Ishikawa (cell line): ENCODE measurements around the gene FBXO9.

Experiments used
- CEBPB ChIP-seq: IDR thresholded peaks from 2 replicates; pipeline ENCODE4 v1.6.1; 2012
- CREB1 ChIP-seq: IDR thresholded peaks from 2 replicates; pipeline ENCODE4 v1.6.1; 2012; ENCODE audit warnings: low read depth
- EGR1 ChIP-seq: IDR thresholded peaks from 2 replicates; pipeline ENCODE4 v1.6.1; 2012
- EP300 ChIP-seq: IDR thresholded peaks from 2 replicates; pipeline ENCODE4 v1.6.1; 2012; ENCODE audit warnings: borderline replicate concordance
- FOXM1 ChIP-seq: IDR thresholded peaks from 2 replicates; pipeline ENCODE4 v1.6.1; 2012; ENCODE audit warnings: low read depth, borderline replicate concordance
- NFIC ChIP-seq: IDR thresholded peaks from 2 replicates; pipeline ENCODE4 v1.6.1; 2012
- RAD21 ChIP-seq: IDR thresholded peaks from 2 replicates; pipeline ENCODE4 v1.6.1; 2012; ENCODE audit warnings: low read depth
- TAF1 ChIP-seq: IDR thresholded peaks from 2 replicates; pipeline ENCODE4 v1.6.1; 2012; ENCODE audit warnings: low read depth, mild to moderate bottlenecking
- TCF12 ChIP-seq: IDR thresholded peaks from 2 replicates; pipeline ENCODE4 v1.6.1; 2012; ENCODE audit warnings: low read depth
- TEAD4 ChIP-seq: IDR thresholded peaks from 2 replicates; pipeline ENCODE4 v1.6.1; 2012
- YY1 ChIP-seq: IDR thresholded peaks from 2 replicates; pipeline ENCODE4 v1.6.1; 2012; ENCODE audit warnings: low read depth
- ZBTB7A ChIP-seq: IDR thresholded peaks from 2 replicates; pipeline ENCODE4 v1.6.1; 2012; ENCODE audit warnings: low read depth
- TF ChIP-seq, protein P1 (sequence below): IDR thresholded peaks from 2 replicates; pipeline ENCODE4 v1.6.1; 2012
- TF ChIP-seq, protein P2 (sequence below): IDR thresholded peaks from 2 replicates; pipeline ENCODE4 v1.6.1; 2012
- TF ChIP-seq, protein P3 (sequence below): IDR thresholded peaks from 2 replicates; pipeline ENCODE4 v1.6.1; 2012; ENCODE audit warnings: low read depth, mild to moderate bottlenecking

FBXO9 gene

DNA sequence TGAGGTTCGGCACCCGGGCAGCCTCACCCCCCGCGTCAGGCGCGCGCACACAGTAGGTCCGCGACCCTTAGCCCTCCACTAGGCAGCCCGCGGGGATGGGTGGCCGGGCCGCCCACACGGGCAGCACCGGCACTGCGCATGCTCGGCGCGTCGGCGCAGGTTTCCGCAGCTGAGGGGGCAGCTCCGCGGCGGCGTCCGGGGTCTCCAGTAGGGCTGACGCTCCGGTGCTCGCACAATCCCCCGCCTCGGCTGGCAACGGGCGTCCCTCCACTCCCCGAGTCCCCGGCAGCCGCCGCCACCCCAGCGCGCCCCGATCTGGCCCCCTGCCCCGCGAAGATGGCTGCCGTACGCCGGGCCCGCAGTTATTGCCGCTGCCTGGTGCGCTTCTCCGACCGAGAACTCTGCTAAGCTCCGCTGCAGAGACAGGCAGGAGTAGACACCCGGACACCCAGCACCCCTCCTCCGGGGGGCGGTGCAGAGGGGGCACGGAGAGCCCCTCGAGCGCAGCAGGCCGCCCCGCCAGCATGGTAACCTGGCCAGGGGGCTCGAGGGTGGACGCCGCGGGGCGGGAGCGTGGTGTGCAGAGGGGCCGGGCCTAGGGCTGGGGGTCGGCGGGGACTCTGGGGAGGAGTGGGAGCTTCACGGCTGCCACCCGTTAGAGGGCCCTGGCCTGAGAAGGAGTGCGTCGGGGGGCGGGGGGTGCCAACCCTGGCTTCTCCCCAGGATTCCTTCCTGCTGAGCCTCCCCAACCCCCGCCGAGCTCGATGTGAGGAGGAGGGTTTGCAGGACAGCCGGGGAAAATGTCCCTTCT is at the start of gene FBXO9:
FBXO9 (plus strand) TSS at position 139 of the 811 bp plus-strand sequence; CDS start at position 525, 386 bp downstream.
- peak; percentile 52; the same call in 1 of the 2 replicates for TF ChIP-seq TAF1
- TF ChIP-seq, protein P1, sequence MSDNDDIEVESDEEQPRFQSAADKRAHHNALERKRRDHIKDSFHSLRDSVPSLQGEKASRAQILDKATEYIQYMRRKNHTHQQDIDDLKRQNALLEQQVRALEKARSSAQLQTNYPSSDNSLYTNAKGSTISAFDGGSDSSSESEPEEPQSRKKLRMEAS, result peak; percentile 48; the same call in 1 of the 2 replicates
- TF ChIP-seq FOXM1, result no peak
- peak; percentile 90 for TF ChIP-seq YY1
- TF ChIP-seq TEAD4, result no peak
- TF ChIP-seq TCF12, result no peak; the same call in 1 of the 2 replicates
- peak; percentile 77 for TF ChIP-seq ZBTB7A
- TF ChIP-seq, protein P2, sequence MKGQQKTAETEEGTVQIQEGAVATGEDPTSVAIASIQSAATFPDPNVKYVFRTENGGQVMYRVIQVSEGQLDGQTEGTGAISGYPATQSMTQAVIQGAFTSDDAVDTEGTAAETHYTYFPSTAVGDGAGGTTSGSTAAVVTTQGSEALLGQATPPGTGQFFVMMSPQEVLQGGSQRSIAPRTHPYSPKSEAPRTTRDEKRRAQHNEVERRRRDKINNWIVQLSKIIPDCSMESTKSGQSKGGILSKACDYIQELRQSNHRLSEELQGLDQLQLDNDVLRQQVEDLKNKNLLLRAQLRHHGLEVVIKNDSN, result no peak
- TF ChIP-seq, protein P3, sequence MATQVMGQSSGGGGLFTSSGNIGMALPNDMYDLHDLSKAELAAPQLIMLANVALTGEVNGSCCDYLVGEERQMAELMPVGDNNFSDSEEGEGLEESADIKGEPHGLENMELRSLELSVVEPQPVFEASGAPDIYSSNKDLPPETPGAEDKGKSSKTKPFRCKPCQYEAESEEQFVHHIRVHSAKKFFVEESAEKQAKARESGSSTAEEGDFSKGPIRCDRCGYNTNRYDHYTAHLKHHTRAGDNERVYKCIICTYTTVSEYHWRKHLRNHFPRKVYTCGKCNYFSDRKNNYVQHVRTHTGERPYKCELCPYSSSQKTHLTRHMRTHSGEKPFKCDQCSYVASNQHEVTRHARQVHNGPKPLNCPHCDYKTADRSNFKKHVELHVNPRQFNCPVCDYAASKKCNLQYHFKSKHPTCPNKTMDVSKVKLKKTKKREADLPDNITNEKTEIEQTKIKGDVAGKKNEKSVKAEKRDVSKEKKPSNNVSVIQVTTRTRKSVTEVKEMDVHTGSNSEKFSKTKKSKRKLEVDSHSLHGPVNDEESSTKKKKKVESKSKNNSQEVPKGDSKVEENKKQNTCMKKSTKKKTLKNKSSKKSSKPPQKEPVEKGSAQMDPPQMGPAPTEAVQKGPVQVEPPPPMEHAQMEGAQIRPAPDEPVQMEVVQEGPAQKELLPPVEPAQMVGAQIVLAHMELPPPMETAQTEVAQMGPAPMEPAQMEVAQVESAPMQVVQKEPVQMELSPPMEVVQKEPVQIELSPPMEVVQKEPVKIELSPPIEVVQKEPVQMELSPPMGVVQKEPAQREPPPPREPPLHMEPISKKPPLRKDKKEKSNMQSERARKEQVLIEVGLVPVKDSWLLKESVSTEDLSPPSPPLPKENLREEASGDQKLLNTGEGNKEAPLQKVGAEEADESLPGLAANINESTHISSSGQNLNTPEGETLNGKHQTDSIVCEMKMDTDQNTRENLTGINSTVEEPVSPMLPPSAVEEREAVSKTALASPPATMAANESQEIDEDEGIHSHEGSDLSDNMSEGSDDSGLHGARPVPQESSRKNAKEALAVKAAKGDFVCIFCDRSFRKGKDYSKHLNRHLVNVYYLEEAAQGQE, result no peak
- TF ChIP-seq EP300, result no peak
- TF ChIP-seq NFIC, result no peak
- peak; percentile 61 for TF ChIP-seq EGR1

DNA sequence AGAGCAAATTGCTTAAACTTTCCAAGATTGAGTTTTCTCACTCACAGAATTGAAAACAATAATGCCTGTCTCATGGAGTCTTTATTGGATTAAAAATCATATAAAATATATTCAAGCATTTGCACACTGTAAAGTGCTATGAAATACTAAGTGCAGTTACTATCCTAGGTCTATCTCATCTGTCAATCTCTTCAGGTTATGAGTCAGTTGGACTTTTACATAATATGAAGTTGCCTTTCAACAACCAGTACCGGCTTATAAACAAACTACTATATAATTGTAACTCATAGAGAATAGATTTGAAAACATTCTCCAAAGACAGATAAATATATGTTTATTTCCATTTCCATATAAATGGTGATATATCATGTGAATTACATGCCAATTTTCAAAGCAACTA is 49.7 kb upstream of the FBXO9 start:
- TF ChIP-seq, protein P2, result no peak
- TF ChIP-seq EGR1 (no peak), TEAD4 (no peak), TCF12 (no peak), FOXM1 (no peak), CEBPB (no peak), TAF1 (no peak), YY1 (no peak)
- TF ChIP-seq, protein P3, result no peak

DNA sequence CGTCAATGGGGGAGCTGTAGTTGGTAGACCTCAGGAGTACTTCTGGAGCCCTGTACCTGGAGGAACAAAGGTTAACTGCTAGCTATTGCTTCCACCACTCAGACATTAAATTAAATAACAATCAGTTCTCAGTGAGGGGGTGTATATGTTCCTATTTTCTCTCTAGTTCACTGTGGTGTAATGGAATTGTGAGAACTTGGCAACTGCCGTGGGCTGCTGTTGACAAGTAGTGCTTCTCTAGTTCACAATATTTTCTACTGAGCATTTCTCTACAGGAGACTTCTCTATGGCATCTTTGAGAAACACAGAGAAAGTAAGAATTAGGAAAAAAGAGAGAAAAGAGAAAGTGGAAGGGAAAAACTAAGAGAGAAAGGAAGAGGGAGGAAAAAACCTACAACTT is 46.8 kb upstream of the FBXO9 start:
- TF ChIP-seq TEAD4 (no peak), CREB1 (no peak), TCF12 (no peak), NFIC (no peak), YY1 (no peak)
- TF ChIP-seq, protein P3, result no peak
- TF ChIP-seq, protein P1, result no peak

DNA sequence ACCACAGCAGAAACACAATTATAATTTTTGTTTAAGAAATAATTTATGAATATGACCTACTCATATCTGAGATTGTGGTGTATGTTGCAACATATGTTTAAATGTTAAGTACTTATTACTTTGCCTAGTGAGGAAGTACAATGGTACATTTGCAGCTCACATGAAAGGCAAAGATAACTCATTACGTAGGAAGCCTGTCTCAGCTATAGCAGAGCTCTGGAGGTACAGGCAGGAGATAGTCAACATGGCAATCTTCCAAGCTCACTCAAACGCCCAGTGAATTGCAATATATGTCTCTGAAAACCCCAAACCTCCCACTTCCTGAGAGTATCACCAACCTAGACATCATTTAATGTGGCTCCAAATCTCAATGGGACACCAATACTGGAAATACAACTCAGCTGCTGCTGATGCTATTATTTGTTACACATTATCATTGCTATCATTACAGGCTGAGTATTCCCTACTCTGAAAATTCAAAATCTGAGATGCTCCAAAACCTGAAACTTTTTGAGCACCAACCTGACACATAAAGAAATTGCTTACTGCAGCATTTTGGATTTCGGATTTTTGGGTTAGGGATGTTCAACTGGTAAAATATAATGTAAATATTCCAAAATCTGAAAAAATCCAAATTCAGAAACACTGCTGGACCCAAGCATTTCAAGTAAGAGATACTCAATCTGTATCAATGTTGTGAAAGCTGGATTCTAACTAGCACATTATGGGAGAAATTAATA is 45.0 kb upstream of the FBXO9 start:
- no peak for TF ChIP-seq RAD21
- no peak for TF ChIP-seq CREB1
- no peak for TF ChIP-seq TEAD4
- TF ChIP-seq, protein P2, result no peak
- no peak for TF ChIP-seq NFIC
- TF ChIP-seq, protein P1, result no peak
- no peak for TF ChIP-seq TAF1
- TF ChIP-seq FOXM1, result no peak
- no peak for TF ChIP-seq EP300
- no peak for TF ChIP-seq EGR1
- no peak for TF ChIP-seq TCF12
- TF ChIP-seq ZBTB7A, result no peak
- TF ChIP-seq, protein P3, result no peak
- no peak for TF ChIP-seq CEBPB
- TF ChIP-seq YY1, result no peak
